ENCODE measurements around the gene ADAP1.

The ADAP1 gene

DNA sequence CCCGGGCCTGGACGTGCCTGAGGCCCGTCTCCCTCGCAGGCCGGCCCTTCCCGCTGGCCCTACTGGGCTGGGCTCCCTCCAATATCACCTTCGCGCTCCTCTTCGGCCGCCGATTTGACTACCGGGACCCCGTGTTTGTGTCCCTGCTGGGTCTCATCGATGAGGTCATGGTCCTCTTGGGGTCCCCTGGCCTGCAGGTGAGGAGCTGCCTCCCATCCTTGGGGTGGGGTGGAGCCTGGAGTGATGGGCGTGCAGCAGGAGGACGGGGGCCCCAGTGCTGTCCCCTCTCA is 30.6 kb upstream of the ADAP1 start:
- Histone ChIP-seq H3K4me2 (ENCODE audit: low read depth, low read length, poor library complexity, severe bottlenecking) (no peak overlapping the region), H3K9me3 (ENCODE audit: insufficient read depth, low read depth, low read length) (no peaks in the 10 kb centered on the region), H2AFZ (ENCODE audit: low read length) (no peak overlapping the region), H3K4me1 (ENCODE audit: insufficient read depth, low read length, poor library complexity, severe bottlenecking) (peaks cover 39% of the 10 kb centered on the region), H3K27me3 (ENCODE audit: insufficient read depth, low read length, poor library complexity, severe bottlenecking) (no peaks in the 10 kb centered on the region), H3K79me2 (ENCODE audit: insufficient read depth, low read length) (no peaks in the 10 kb centered on the region), H3K9ac (ENCODE audit: low read depth, low read length, poor library complexity, severe bottlenecking) (no peak overlapping the region), H4K20me1 (ENCODE audit: insufficient read depth, low read length, poor library complexity, severe bottlenecking) (no peaks in the 10 kb centered on the region), H3K9me2 (replicated peaks; ENCODE audit: low read depth, low read length) (no peaks in the 10 kb centered on the region), H3F3A (ENCODE audit: low read depth) (peaks cover 4% of the 10 kb centered on the region; the same call in 1 of the 2 replicates), H3K4me3 (ENCODE audit: low read length, poor library complexity, severe bottlenecking) (no peak overlapping the region), H3K36me3 (ENCODE audit: insufficient read depth, low read length) (no peaks in the 10 kb centered on the region)
- TF ChIP-seq CTCF (conservative IDR thresholded peaks at IDR 0.05; ENCODE audit: low read length), result no peak
- TF ChIP-seq EZH2phosphoT487 (IDR thresholded peaks at IDR 0.05; ENCODE audit: borderline replicate concordance), result no peak

DNA sequence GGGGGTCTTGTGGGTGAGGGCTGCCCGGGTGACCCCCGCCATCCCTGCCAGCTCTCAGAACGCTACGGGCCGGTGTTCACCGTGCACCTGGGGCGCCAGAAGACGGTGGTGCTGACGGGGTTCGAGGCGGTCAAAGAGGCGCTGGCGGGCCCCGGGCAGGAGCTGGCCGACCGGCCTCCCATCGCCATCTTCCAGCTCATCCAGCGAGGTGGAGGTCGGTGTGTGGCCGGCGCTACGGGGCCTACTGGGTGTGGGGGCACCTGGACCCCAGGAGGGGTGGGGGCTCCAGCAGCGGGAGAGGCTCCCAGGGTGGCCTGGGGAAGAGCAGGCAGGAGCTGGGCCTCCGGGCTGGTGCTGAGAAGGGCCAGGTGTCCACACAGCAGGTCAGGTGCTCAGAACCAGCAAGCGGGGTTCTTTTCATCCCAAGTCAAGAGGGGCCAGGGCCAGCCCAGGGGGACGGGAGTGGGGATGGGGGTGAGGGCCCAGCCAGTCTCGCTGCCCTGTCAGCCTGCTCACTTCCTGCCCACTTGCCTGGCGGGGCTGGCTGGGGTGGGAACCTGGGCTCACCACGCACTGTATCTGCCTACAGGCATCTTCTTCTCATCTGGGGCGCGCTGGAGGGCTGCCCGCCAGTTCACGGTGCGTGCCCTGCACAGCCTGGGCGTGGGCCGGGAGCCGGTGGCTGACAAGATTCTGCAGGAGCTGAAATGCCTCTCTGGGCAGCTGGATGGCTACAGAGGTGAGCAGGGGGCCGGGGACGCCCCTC is 30.1 kb upstream of the ADAP1 start:
- Histone ChIP-seq H3K9me2 (replicated peaks; ENCODE audit: low read depth, low read length) (no peaks in the 10 kb centered on the region), H3K27me3 (ENCODE audit: insufficient read depth, low read length, poor library complexity, severe bottlenecking) (no peaks in the 10 kb centered on the region), H3K9me3 (ENCODE audit: insufficient read depth, low read depth, low read length) (no peaks in the 10 kb centered on the region), H3K4me2 (ENCODE audit: low read depth, low read length, poor library complexity, severe bottlenecking) (no peak overlapping the region), H3K9ac (ENCODE audit: low read depth, low read length, poor library complexity, severe bottlenecking) (no peak overlapping the region), H4K20me1 (ENCODE audit: insufficient read depth, low read length, poor library complexity, severe bottlenecking) (no peaks in the 10 kb centered on the region), H3K4me1 (ENCODE audit: insufficient read depth, low read length, poor library complexity, severe bottlenecking) (peaks cover 40% of the 10 kb centered on the region), H3K4me3 (ENCODE audit: low read length, poor library complexity, severe bottlenecking) (no peak overlapping the region), H2AFZ (ENCODE audit: low read length) (no peak overlapping the region), H3K36me3 (ENCODE audit: insufficient read depth, low read length) (no peaks in the 10 kb centered on the region), H3K79me2 (ENCODE audit: insufficient read depth, low read length) (no peaks in the 10 kb centered on the region), H3F3A (ENCODE audit: low read depth) (peaks cover 4% of the 10 kb centered on the region; the same call in 1 of the 2 replicates)
- TF ChIP-seq EZH2phosphoT487 (IDR thresholded peaks at IDR 0.05; ENCODE audit: borderline replicate concordance) (no peak), CTCF (conservative IDR thresholded peaks at IDR 0.05; ENCODE audit: low read length) (no peak)

DNA sequence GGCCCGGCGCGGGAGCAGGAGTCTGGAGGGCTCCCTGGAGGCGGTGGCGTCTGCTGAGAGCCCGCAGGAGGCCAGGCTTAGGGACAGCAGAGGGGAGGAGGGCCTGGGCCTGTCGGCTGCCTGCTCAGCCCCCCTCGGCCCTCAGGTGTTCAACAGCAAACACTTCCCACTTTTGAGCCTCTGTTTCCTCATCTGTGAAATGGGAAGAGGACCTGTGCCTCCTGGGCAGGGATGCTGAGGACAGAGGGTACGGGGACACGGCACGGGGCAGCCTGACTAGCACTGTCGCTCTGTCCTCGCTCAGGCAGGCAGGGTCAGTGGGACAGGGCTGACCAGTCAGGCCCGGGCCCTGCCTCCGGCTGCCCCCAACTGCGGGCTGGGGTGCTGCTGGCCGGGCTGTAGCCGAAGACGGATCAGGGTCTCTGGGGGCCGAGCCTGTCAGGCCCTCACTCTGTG is 29.2 kb upstream of the ADAP1 start:
- Histone ChIP-seq H3K36me3 (ENCODE audit: insufficient read depth, low read length) (no peaks in the 10 kb centered on the region), H3K9ac (ENCODE audit: low read depth, low read length, poor library complexity, severe bottlenecking) (no peak overlapping the region), H3F3A (ENCODE audit: low read depth) (peaks cover 4% of the 10 kb centered on the region; the same call in 1 of the 2 replicates), H3K4me1 (ENCODE audit: insufficient read depth, low read length, poor library complexity, severe bottlenecking) (peaks cover 41% of the 10 kb centered on the region), H3K9me3 (ENCODE audit: insufficient read depth, low read depth, low read length) (no peaks in the 10 kb centered on the region), H3K9me2 (replicated peaks; ENCODE audit: low read depth, low read length) (no peaks in the 10 kb centered on the region), H2AFZ (ENCODE audit: low read length) (no peak overlapping the region), H3K4me2 (ENCODE audit: low read depth, low read length, poor library complexity, severe bottlenecking) (no peak overlapping the region), H3K27me3 (ENCODE audit: insufficient read depth, low read length, poor library complexity, severe bottlenecking) (no peaks in the 10 kb centered on the region), H3K79me2 (ENCODE audit: insufficient read depth, low read length) (no peaks in the 10 kb centered on the region), H4K20me1 (ENCODE audit: insufficient read depth, low read length, poor library complexity, severe bottlenecking) (no peaks in the 10 kb centered on the region), H3K4me3 (ENCODE audit: low read length, poor library complexity, severe bottlenecking) (no peak overlapping the region)
- TF ChIP-seq CTCF (conservative IDR thresholded peaks at IDR 0.05; ENCODE audit: low read length) (no peak), EZH2phosphoT487 (IDR thresholded peaks at IDR 0.05; ENCODE audit: borderline replicate concordance) (no peak)

Data from Loucy (cell line).